GM23338 (cell line): ENCODE measurements around the gene KIF20B. TPM values are rescaled to one million over a fixed set of nuclear protein-coding genes. Genes with fewer than 3 reads are reported as not detected.

Experiments
- ATAC-seq: fragments of 200-7000 bp; cut with Tn5 transposase; 3 replicates; pipeline ENCODE4 v1.9.1; 2020
- DNase-seq: peaks from one replicate; pipeline ENCODE4 v3.0.0-alpha.2; 2015; ENCODE audit warnings: low spot score
- H2AFZ ChIP-seq: fragments of 200-600 bp; sonication (generic); 2 replicates; pipeline ENCODE4 v1.8.0; 2016; ENCODE audit warnings: antibody characterized with exemption, mild to moderate bottlenecking, moderate library complexity
- H3F3A ChIP-seq: fragments of 200-600 bp; sonication (generic); replicated peaks from 2 replicates; pipeline ENCODE4 v1.8.0; 2017; ENCODE audit warnings: antibody characterized with exemption, mixed run types, low read depth
- H3K27ac ChIP-seq: fragments of 200-600 bp; sonication (generic); 2 replicates; pipeline ENCODE4 v1.6.1; 2016; ENCODE audit warnings: low read depth
- H3K27me3 ChIP-seq: fragments of 200-600 bp; sonication (generic); 2 replicates; pipeline ENCODE4 v1.8.0; 2016; ENCODE audit warnings: mild to moderate bottlenecking, mixed run types, moderate library complexity; ENCODE audit not compliant: insufficient read depth
- H3K36me3 ChIP-seq: fragments of 200-600 bp; sonication (generic); 2 replicates; pipeline ENCODE4 v1.8.0; 2016; ENCODE audit warnings: mild to moderate bottlenecking; ENCODE audit not compliant: insufficient read depth
- H3K4me1 ChIP-seq: fragments of 200-600 bp; sonication (generic); 2 replicates; pipeline ENCODE4 v1.8.0; 2016; ENCODE audit warnings: mild to moderate bottlenecking, moderate library complexity; ENCODE audit not compliant: insufficient read depth
- H3K4me2 ChIP-seq: fragments of 200-600 bp; sonication (generic); 2 replicates; pipeline ENCODE4 v1.7.1; 2017; ENCODE audit warnings: mixed run types
- H3K4me3 ChIP-seq: fragments of 200-600 bp; sonication (generic); 2 replicates; pipeline ENCODE4 v1.6.1; 2016; ENCODE audit warnings: mixed run types
- H3K79me2 ChIP-seq: fragments of 200-600 bp; sonication (generic); replicated peaks from 2 replicates; pipeline ENCODE4 v1.8.0; 2017; ENCODE audit warnings: mild to moderate bottlenecking; ENCODE audit not compliant: insufficient read depth
- H3K9me2 ChIP-seq: fragments of 200-600 bp; sonication (generic); 2 replicates; pipeline ENCODE4 v1.8.0; 2017; ENCODE audit not compliant: insufficient read depth
- H4K20me1 ChIP-seq: fragments of 200-600 bp; sonication (generic); replicated peaks from 2 replicates; pipeline ENCODE4 v1.8.0; 2017; ENCODE audit warnings: mild to moderate bottlenecking; ENCODE audit not compliant: insufficient read depth
- H3K27ac Mint-ChIP-seq: 2 replicates; pipeline ENCODE4 v1.8.0; 2020; ENCODE audit warnings: inconsistent platforms, mild to moderate bottlenecking, moderate library complexity, mixed read lengths
- H3K27me3 Mint-ChIP-seq: 3 replicates; pipeline ENCODE4 v1.8.0; 2022; ENCODE audit warnings: low read depth, mild to moderate bottlenecking, moderate library complexity, mixed read lengths, inconsistent platforms; ENCODE audit not compliant: insufficient read depth, poor library complexity
- H3K36me3 Mint-ChIP-seq: 3 replicates; pipeline ENCODE4 v1.8.0; 2021; ENCODE audit warnings: low read depth, mild to moderate bottlenecking, inconsistent platforms, moderate library complexity, mixed read lengths
- H3K4me1 Mint-ChIP-seq: 3 replicates; pipeline ENCODE4 v1.8.0; 2020; ENCODE audit warnings: mild to moderate bottlenecking, inconsistent platforms, mixed read lengths
- H3K4me3 Mint-ChIP-seq: 3 replicates; pipeline ENCODE4 v1.8.0; 2021; ENCODE audit warnings: moderate library complexity, mild to moderate bottlenecking, inconsistent platforms, mixed read lengths
- H3K9me3 Mint-ChIP-seq: 3 replicates; pipeline ENCODE4 v1.8.0; 2020; ENCODE audit warnings: moderate library complexity, mild to moderate bottlenecking, inconsistent platforms, mixed read lengths
- CREB1 ChIP-seq: fragments of 250-450 bp; sonication (Bioruptor Pico); IDR thresholded peaks from 2 replicates; pipeline ENCODE4 v1.5.0; 2020; ENCODE audit warnings: low read depth, mild to moderate bottlenecking, moderate library complexity
- CTCF ChIP-seq, 2 experiments: fragments of 200-600 bp in 1 of 2; sonication (generic) in 1 of 2; conservative IDR thresholded peaks; 2 replicates each; pipeline versions ENCODE4 v1.5.1 to v1.6.1; 2016 to 2017; ENCODE audit warnings: antibody characterized with exemption in 2 of 2, low read depth in 2 of 2, mild to moderate bottlenecking in 2 of 2, moderate library complexity in 1 of 2
- ETS1 ChIP-seq: IDR thresholded peaks from 2 replicates; pipeline ENCODE4 v1.6.1; 2016; ENCODE audit warnings: antibody characterized with exemption
- EZH2 ChIP-seq: fragments of 200-600 bp; sonication (generic); IDR thresholded peaks from one replicate; pipeline ENCODE4 v1.8.0; 2017; ENCODE audit warnings: antibody characterized with exemption, mild to moderate bottlenecking, low read depth; ENCODE audit not compliant: unreplicated experiment
- EZH2phosphoT487 ChIP-seq: fragments of 200-600 bp; sonication (generic); IDR thresholded peaks from one replicate; pipeline ENCODE4 v1.8.1; 2018; ENCODE audit warnings: antibody characterized with exemption; ENCODE audit not compliant: unreplicated experiment
- JUNB ChIP-seq: IDR thresholded peaks from one replicate; pipeline ENCODE4 v1.6.1; 2016; ENCODE audit warnings: antibody characterized with exemption; ENCODE audit not compliant: unreplicated experiment
- NANOG ChIP-seq: IDR thresholded peaks from 2 replicates; pipeline ENCODE4 v1.6.1; 2016; ENCODE audit warnings: antibody characterized with exemption, borderline replicate concordance
- POLR2AphosphoS5 ChIP-seq: IDR thresholded peaks from 2 replicates; pipeline ENCODE4 v1.6.1; 2016; ENCODE audit warnings: antibody characterized with exemption, low read depth
- STAT1 ChIP-seq: IDR thresholded peaks from one replicate; pipeline ENCODE4 v1.6.1; 2016; ENCODE audit warnings: antibody characterized with exemption; ENCODE audit not compliant: unreplicated experiment
- ZNF114 ChIP-seq: fragments of 250-450 bp; sonication (Bioruptor Pico); IDR thresholded peaks from 2 replicates; pipeline ENCODE4 v1.5.0; 2020; ENCODE audit warnings: mild to moderate bottlenecking, moderate library complexity
- ZNF331 ChIP-seq: fragments of 250-450 bp; sonication (Bioruptor Pico); IDR thresholded peaks from 2 replicates; pipeline ENCODE4 v1.5.0; 2020; ENCODE audit warnings: low read depth, mild to moderate bottlenecking, moderate library complexity
- ZNF462 ChIP-seq: fragments of 250-450 bp; sonication (Bioruptor Pico); IDR thresholded peaks from 2 replicates; pipeline ENCODE4 v1.5.0; 2020; ENCODE audit warnings: mild to moderate bottlenecking, moderate library complexity
- polyA plus RNA-seq: library from polyadenylated mRNA; unstranded; fragments of >200 nt; fragmentation: Nextera tagmentation; extraction: Ambion mirVana; gene quantifications from 2 replicates; pipeline ENCODE4 v1.2.1, GENCODE V29; 2016
- total RNA-seq: library from RNA; depleted of rRNA; stranded (reverse); fragments of >200 nt; shearing (Covaris generic); gene quantifications from 2 replicates; pipeline ENCODE4 v1.2.3, GENCODE V29; 2014

KIF20B gene
- total and polyA plus RNA-seq, 2 experiments from 2014 or later: 42.7 to 111 TPM

- TF ChIP-seq ETS1 (no peak), NANOG (no peak), POLR2AphosphoS5 (no peak), STAT1 (no peak), ZNF462 (no peak), JUNB (no peak), ZNF114 (CRISPR knock-in tag) (no peak), CTCF (conservative IDR thresholded peaks at IDR 0.05; ENCODE audit: low read depth in 2 of 2) (no peak), ZNF331 (no peak), CREB1 (no peak), EZH2 (no peak), EZH2phosphoT487 (no peak)
- ATAC-seq: no peak
- H3K27me3 ChIP-seq: no peaks in the 10 kb centered on the region
- H3K4me2 ChIP-seq: no peak overlapping the region
- no peaks in the 10 kb centered on the region for H3K9me2 ChIP-seq
- no peaks in the 10 kb centered on the region for H3K79me2 ChIP-seq
- H3K27ac ChIP-seq: no peak overlapping the region
- Mint-ChIP-seq H3K9me3 (no peaks in the 10 kb centered on the region), H3K27ac (no peak overlapping the region), H3K27me3 (peaks cover 4% of the 10 kb centered on the region), H3K36me3 (no peaks in the 10 kb centered on the region), H3K4me1 (peaks cover 22% of the 10 kb centered on the region), H3K4me3 (no peak overlapping the region)
- no peak for DNase-seq
- H3K36me3 ChIP-seq: no peaks in the 10 kb centered on the region
- H4K20me1 ChIP-seq: no peaks in the 10 kb centered on the region
- H3F3A ChIP-seq: no peaks in the 10 kb centered on the region
- H3K4me3 ChIP-seq: no peak overlapping the region
- no peak overlapping the region for H2AFZ ChIP-seq
- H3K4me1 ChIP-seq: peaks cover 9% of the 10 kb centered on the region
Measured at GRCh38 chr10:89799573-89799972, 98.2 kb downstream of the KIF20B start.
